Kidney (tissue), 14 donors: ENCODE measurements around the gene NFAM1. TPM values are rescaled to one million over a fixed set of nuclear protein-coding genes. Genes with fewer than 3 reads are reported as not detected.

Experiments used
- DNase-seq, 5 donors: peaks; one replicate each; pipeline ENCODE4 v3.0.0-alpha.2; 2013 to 2020
- FAIRE-seq: peaks from 2 replicates; lab custom pipeline; 2012; peaks lifted over from hg19 to GRCh38; lab: Jason Lieb, UNC
- H3K27ac ChIP-seq, 2 donors: one replicate each; pipeline ENCODE4 v1.7.0; 2013; ENCODE audit warnings: low read depth in 2 of 2, low read length in 2 of 2, inconsistent platforms in 1 of 2
- H3K27me3 ChIP-seq: one replicate; pipeline ENCODE4 v1.7.1; 2013; ENCODE audit warnings: low read length, inconsistent platforms; ENCODE audit not compliant: control insufficient read depth, insufficient read depth
- H3K36me3 ChIP-seq, 3 donors: one replicate each; pipeline versions ENCODE4 v1.7.0 to v1.7.1; 2013; ENCODE audit warnings: low read length in 3 of 3, control low read depth in 1 of 3, inconsistent platforms in 1 of 3; ENCODE audit not compliant: insufficient read depth in 3 of 3, control insufficient read depth in 2 of 3
- H3K4me1 ChIP-seq, 3 donors: one replicate each; pipeline versions ENCODE4 v1.7.0 to v1.7.1; 2013; ENCODE audit warnings: low read length in 3 of 3, inconsistent platforms in 1 of 3, low read depth in 1 of 3; ENCODE audit not compliant: control insufficient read depth in 2 of 3, insufficient read depth in 2 of 3
- H3K4me3 ChIP-seq, 3 donors: one replicate each; pipeline versions ENCODE4 v1.7.0 to v1.8.1; 2013; ENCODE audit warnings: low read length in 3 of 3, control low read depth in 1 of 3, inconsistent platforms in 1 of 3
- H3K9ac ChIP-seq, 3 donors: one replicate each; pipeline versions ENCODE4 v1.7.0 to v1.7.1; 2013; ENCODE audit warnings: low read length in 3 of 3, control low read depth in 1 of 3, inconsistent platforms in 1 of 3
- H3K9me3 ChIP-seq, 3 donors: one replicate each; pipeline versions ENCODE4 v1.7.0 to v1.7.1; 2013; ENCODE audit warnings: low read length in 3 of 3, control low read depth in 1 of 3, inconsistent platforms in 1 of 3; ENCODE audit not compliant: control insufficient read depth in 2 of 3, insufficient read depth in 1 of 3
- intact Hi-C: fragments of 100-400 bp; cut with DNase I; formaldehyde crosslinking; loops from one replicate; pipeline ENCODE4 v1.11.1; 2022
- polyA plus RNA-seq: library from polyadenylated mRNA; stranded (reverse); fragments of 350-450 nt; fragmentation: Illumina TruSeq; extraction: RNeasy Lipid Tissue Mini Kit (QIAGEN cat#74804); gene quantifications from one replicate; pipeline ENCODE4 v1.2.3, GENCODE V29; 2014; ENCODE audit warnings: low read depth, low replicate concordance; ENCODE audit not compliant: insufficient read depth
- total RNA-seq: library from RNA; stranded (reverse); fragmentation: NEBNext Ultra II Directional; extraction: Animal tissue kit (Norgen Biotek cat#: 25700); gene quantifications from one replicate; pipeline ENCODE4 v1.2.1, GENCODE V29; 2021
- TF ChIP-seq, protein P1 (sequence below): IDR thresholded peaks from 3 replicates; pipeline ENCODE4 v1.5.1; 2012; ENCODE audit warnings: mild to moderate bottlenecking, moderate library complexity, borderline replicate concordance; ENCODE audit not compliant: insufficient read depth; ENCODE audit errors: extremely low read depth
- donor health status: control.
- donor health status: control.
- donor health status: control.
- donor health status: control.
- donor health status: control.
- donor health status: DM: yes; HTN: yes; CAD: no.
- donor health status: Normal renal cell carcinoma (clear cell type).

NFAM1 gene
- total and polyA plus RNA-seq, 2 donors from 2014 or later, result 0.60 to 7.9 TPM

DNA sequence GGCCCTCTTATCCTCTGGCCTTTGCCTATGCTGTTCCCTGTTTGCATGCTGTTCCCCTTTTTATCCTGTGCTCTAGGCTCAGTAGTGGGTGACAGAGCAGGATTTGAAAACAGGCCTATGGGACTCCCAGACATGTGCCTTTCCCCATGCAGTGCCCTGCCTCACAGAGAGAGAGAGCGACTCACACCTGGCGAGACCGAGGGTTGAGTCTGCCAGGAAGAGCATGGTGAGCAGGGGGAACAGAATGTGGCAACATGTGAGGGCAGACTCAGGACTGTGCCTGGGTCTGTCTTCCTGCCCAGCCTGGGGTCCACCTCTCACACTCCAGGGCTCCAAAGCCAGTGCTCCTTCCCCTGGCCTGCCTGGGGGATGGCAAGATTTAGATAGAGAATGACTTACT, 75.0 kb downstream of the NFAM1 start:
- Histone ChIP-seq H3K9me3 (no peaks in the 10 kb centered on the region), H3K9ac (no peak overlapping the region), H3K4me1 (no peaks in the 10 kb centered on the region), H3K4me3 (no peak overlapping the region), H3K27me3 (no peaks in the 10 kb centered on the region), H3K27ac (peak overlapping the region in 1 of 2 donors; percentile 32), H3K36me3 (no peaks in the 10 kb centered on the region)
- DNase-seq (no peak), FAIRE-seq (no peak)
- intact Hi-C loops, result no loop called here
- TF ChIP-seq, protein P1, sequence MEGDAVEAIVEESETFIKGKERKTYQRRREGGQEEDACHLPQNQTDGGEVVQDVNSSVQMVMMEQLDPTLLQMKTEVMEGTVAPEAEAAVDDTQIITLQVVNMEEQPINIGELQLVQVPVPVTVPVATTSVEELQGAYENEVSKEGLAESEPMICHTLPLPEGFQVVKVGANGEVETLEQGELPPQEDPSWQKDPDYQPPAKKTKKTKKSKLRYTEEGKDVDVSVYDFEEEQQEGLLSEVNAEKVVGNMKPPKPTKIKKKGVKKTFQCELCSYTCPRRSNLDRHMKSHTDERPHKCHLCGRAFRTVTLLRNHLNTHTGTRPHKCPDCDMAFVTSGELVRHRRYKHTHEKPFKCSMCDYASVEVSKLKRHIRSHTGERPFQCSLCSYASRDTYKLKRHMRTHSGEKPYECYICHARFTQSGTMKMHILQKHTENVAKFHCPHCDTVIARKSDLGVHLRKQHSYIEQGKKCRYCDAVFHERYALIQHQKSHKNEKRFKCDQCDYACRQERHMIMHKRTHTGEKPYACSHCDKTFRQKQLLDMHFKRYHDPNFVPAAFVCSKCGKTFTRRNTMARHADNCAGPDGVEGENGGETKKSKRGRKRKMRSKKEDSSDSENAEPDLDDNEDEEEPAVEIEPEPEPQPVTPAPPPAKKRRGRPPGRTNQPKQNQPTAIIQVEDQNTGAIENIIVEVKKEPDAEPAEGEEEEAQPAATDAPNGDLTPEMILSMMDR, result no peak

DNA sequence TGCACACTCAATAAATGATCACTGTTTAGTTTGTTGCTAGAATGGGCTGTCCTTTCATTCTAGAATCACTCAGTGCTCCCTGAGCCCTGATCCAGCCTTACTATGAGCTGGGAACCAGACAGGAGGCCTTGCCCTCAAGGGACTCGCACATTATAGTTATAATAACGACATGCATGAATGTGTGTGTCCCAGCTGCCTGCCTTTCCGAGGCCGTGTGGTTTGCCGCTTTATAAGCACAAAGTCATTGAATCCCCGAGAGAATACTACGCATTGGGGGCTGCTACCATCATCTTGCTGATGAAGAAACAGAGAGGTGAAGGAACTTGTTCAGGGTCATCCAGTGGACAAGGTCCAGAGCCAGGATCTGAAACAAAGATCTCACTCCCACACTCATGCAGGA, 75.7 kb downstream of the NFAM1 start:
- no peaks in the 10 kb centered on the region for H3K27me3 ChIP-seq
- H3K4me1 ChIP-seq, result no peaks in the 10 kb centered on the region
- H3K9ac ChIP-seq, result no peak overlapping the region
- DNase-seq (no peak), FAIRE-seq (no peak)
- H3K36me3 ChIP-seq, result no peaks in the 10 kb centered on the region
- intact Hi-C loops, result no loop called here
- no peaks in the 10 kb centered on the region for H3K9me3 ChIP-seq
- H3K27ac ChIP-seq, result no peak overlapping the region
- TF ChIP-seq, protein P1, result no peak
- no peak overlapping the region for H3K4me3 ChIP-seq

DNA sequence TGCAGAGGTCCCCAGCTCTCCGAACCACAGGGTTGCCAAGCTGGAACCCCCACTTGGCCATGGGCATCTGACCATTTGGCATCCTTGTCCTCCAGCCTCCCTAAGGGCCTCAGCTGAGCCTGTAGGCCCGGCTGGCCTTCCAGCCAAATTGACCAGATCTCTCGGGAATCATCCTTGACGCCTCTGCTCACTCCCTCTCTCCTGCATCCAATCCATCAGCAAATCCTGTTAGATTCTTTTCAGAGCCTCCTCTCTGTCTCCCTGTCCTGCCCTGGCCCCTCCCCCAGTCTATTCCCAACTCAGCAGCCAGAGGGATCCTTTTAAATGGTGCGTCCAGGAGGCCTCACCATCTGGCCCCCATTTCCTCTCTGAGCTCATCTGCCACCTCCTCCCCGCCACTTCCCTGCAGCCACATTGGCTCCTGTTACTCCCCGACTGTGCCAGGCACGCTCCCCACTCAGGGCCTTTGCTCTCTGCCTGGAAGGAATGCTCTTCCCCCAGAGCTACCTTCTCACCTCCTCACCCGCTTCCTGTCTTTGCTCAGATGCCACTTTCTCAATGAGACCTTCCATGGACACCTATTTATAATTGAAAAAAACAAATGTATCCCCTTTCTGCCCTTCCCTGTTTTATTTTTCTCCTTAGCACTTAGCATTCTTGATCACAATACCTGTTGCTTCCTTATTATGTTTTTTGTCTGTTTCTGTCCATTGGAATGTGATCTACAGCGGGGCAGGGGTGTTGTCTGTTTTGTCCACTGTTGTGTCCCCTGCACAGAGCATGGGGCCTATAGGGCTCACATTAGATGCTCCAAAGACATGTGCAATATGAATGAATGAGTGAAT, 78.1 kb downstream of the NFAM1 start:
- no peaks in the 10 kb centered on the region for H3K27me3 ChIP-seq
- H3K36me3 ChIP-seq, result no peaks in the 10 kb centered on the region
- no peak for FAIRE-seq
- TF ChIP-seq, protein P1, result no peak
- no peak overlapping the region for H3K27ac ChIP-seq
- DNase-seq, result peak in 3 of 5 donors; percentile 59 to 71 (median 59)
- intact Hi-C loops, result no loop called here
- no peaks in the 10 kb centered on the region for H3K4me1 ChIP-seq
- H3K9ac ChIP-seq, result no peak overlapping the region
- H3K4me3 ChIP-seq, result no peak overlapping the region
- H3K9me3 ChIP-seq, result no peaks in the 10 kb centered on the region

DNA sequence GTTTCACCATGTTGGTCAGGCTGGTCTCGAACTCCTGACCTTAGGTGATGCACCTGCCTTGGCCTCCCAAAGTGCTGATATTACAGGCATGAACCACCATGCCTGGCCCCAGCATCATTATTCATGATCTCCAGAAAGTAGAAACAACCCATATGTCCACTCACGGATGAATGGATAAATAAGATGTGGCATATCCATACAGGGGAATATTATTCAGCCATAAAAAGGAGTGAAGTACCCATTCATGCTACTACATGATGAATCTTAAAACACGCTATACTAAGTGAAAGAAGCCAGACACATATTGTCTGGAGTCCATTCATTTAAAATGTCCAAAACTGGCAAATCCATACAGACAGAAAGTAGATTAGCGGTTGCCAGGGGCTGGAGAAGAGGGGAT, 81.8 kb downstream of the NFAM1 start:
- Histone ChIP-seq H3K27me3 (no peaks in the 10 kb centered on the region), H3K4me1 (no peaks in the 10 kb centered on the region), H3K36me3 (no peaks in the 10 kb centered on the region), H3K4me3 (no peak overlapping the region), H3K9me3 (no peaks in the 10 kb centered on the region), H3K9ac (no peak overlapping the region), H3K27ac (no peak overlapping the region)
- intact Hi-C loops, result no loop called here
- TF ChIP-seq, protein P1, result no peak
- FAIRE-seq, result no peak
- no peak for DNase-seq
